ENCODE results near the gene ZNF672. TPM values are rescaled to one million over a fixed set of nuclear protein-coding genes. Genes with fewer than 3 reads are reported as not detected.
"Not testable (repeated sequence)": the region's sequence is repeated elsewhere in the genome, so short reads cannot be mapped to it uniquely, and the experiment has no call there.

ZNF672 gene
- total and polyA plus RNA-seq, 2 experiments from 2014 or later, result 10.5 to 13.8 TPM

DNA sequence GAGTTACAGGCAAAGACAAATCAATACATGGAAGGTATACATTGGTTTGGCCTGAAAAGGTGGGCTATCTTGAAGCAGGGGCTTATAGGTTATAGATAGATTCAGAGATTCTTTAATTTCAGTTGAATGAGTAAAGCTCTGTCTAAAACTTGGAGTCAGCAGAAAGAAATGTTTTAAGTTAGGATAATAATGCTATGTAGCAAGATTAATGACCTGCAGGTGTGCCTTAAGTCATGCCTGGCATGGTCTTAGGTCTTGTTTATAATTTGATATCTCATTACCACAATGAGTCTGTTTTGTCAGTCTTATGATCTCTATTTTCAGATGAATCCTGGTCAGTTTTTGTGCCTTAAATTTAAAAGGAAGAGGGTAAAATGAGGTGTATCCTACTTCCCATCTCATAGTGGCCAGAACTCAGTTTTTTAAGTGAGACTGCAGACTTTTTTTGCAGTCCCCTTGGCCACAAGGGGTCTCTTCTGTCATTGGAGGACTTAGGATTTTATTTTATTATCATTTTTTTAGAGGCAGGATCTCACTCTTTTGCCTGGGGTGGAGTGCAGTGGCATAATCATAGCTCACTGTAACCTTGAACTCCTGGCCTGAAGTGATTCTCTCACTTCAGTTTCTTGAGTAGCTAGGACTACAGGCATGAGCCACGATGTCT lies 46.7 kb downstream of the ZNF672 start:
- no peak overlapping the region for H3K27ac ChIP-seq
- WGBS, 2 experiments (ENCODE audit: low coverage in 1 of 2, low lambda C conversion rate in 2 of 2, missing lambda C conversion rate in 2 of 2), result 16 to 21% methylated on average over 1 of the region's 1 CpG
- no peaks in the 10 kb centered on the region for H3K36me3 ChIP-seq (ENCODE audit: low read depth)
- H3K79me2 ChIP-seq (ENCODE audit: insufficient read depth), result no peaks in the 10 kb centered on the region
- H3K27me3 ChIP-seq (replicated peaks; ENCODE audit: insufficient read depth), result 0 out of 2 replicates have a peak, but pooled peaks cover 4% of the 10 kb centered on the region
- H3K4me2 ChIP-seq (ENCODE audit: unreplicated experiment), result no peak overlapping the region
- DNase-seq, result no peak
- H3K4me1 ChIP-seq (ENCODE audit: insufficient read depth), result no peaks in the 10 kb centered on the region
- no peak overlapping the region for H3K4me3 ChIP-seq
- H3K9me2 ChIP-seq (ENCODE audit: insufficient read depth), result no peaks in the 10 kb centered on the region
- no peak for TF ChIP-seq EZH2 (IDR thresholded peaks at IDR 0.05; ENCODE audit: insufficient read depth, poor library complexity, severe bottlenecking)
- TF ChIP-seq EZH2phosphoT487 (IDR thresholded peaks at IDR 0.05; ENCODE audit: insufficient read depth, low read depth), result no peak
- H3K9me3 ChIP-seq (ENCODE audit: low read depth), result no peaks in the 10 kb centered on the region
- H3F3A ChIP-seq (ENCODE audit: insufficient read depth), result no peaks in the 10 kb centered on the region
- H3K9ac ChIP-seq, result no peak overlapping the region
- H2AFZ ChIP-seq, result no peak overlapping the region
- no peaks in the 10 kb centered on the region for H4K20me1 ChIP-seq (ENCODE audit: insufficient read depth)
- in situ Hi-C loops (cut with MboI), result no loop called here

DNA sequence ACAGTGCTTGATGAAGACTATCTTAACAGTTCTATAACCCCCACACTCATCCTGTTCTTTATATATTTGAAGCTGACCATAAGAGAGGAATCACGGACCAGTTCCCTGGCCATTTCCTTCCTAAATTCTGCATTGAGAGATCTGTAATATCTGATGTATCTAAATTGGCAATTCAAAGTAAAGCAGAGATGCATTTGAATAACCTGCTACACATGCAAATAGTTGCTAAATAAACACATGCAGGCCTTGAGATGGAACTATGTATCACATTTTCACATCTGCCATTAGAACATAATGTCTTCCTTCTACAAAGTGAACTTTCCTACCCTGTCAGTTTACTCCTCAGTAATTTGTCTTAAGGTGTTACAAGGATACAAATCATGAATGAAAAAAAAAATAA lies 47.6 kb downstream of the ZNF672 start:
- Histone ChIP-seq H3K36me3 (ENCODE audit: low read depth) (no peaks in the 10 kb centered on the region), H4K20me1 (ENCODE audit: insufficient read depth) (no peaks in the 10 kb centered on the region), H3K4me1 (ENCODE audit: insufficient read depth) (no peaks in the 10 kb centered on the region), H3K27ac (no peak overlapping the region), H3K4me2 (ENCODE audit: unreplicated experiment) (no peak overlapping the region), H3K9me2 (ENCODE audit: insufficient read depth) (no peaks in the 10 kb centered on the region), H3K9me3 (ENCODE audit: low read depth) (no peaks in the 10 kb centered on the region), H3K27me3 (replicated peaks; ENCODE audit: insufficient read depth) (0 out of 2 replicates have a peak, but pooled peaks cover 4% of the 10 kb centered on the region), H3F3A (ENCODE audit: insufficient read depth) (no peaks in the 10 kb centered on the region), H3K9ac (no peak overlapping the region), H3K4me3 (no peak overlapping the region), H3K79me2 (ENCODE audit: insufficient read depth) (no peaks in the 10 kb centered on the region), H2AFZ (no peak overlapping the region)
- TF ChIP-seq EZH2 (IDR thresholded peaks at IDR 0.05; ENCODE audit: insufficient read depth, poor library complexity, severe bottlenecking), result no peak
- TF ChIP-seq EZH2phosphoT487 (IDR thresholded peaks at IDR 0.05; ENCODE audit: insufficient read depth, low read depth), result no peak
- in situ Hi-C loops (cut with MboI), result no loop called here
- DNase-seq, result no peak
- 53 to 61% methylated on average over 1 of the region's 1 CpG for WGBS, 2 experiments (ENCODE audit: low coverage in 1 of 2, low lambda C conversion rate in 2 of 2, missing lambda C conversion rate in 2 of 2)

DNA sequence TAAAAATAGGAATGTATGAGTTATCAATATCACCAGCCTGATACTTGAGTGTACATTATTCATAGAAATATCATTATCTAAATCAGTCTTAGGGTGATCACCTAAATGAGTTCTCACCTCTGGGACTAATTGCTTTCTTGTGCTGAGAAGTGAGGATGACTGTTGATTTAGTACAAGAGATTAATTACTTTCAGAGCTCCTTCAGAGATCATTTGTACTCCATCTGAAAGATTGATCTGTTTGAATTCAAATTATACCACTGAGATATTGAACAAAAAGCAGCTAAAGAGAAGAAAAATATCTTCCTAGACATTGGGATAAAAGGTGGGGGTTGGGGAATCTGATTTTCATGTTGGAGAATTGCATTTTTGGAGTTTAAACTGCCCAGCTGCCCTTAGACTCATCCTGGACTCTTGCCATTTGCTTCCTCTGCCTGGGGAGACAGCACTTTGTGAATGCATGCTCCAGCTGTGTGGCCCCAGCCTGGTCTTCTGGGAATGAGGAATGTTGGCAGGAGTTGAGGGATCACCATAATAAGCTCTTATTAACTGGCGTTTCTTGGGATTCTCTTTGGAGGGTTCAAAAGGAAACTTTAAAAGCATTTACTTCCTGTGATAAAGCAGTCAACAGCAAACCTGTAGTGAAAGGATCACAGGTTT lies 48.3 kb downstream of the ZNF672 start:
- no peaks in the 10 kb centered on the region for H3F3A ChIP-seq (ENCODE audit: insufficient read depth)
- no peaks in the 10 kb centered on the region for H3K36me3 ChIP-seq (ENCODE audit: low read depth)
- no peak overlapping the region for H3K27ac ChIP-seq
- no peaks in the 10 kb centered on the region for H3K79me2 ChIP-seq (ENCODE audit: insufficient read depth)
- peak; percentile 14 for DNase-seq
- 11 to 18% methylated on average over 1 of the region's 1 CpG for WGBS, 2 experiments (ENCODE audit: low coverage in 1 of 2, low lambda C conversion rate in 2 of 2, missing lambda C conversion rate in 2 of 2)
- no peak overlapping the region for H3K4me3 ChIP-seq
- no peak overlapping the region for H3K4me2 ChIP-seq (ENCODE audit: unreplicated experiment)
- H3K27me3 ChIP-seq (replicated peaks; ENCODE audit: insufficient read depth), result 0 out of 2 replicates have a peak, but pooled peaks cover 4% of the 10 kb centered on the region
- no peak overlapping the region for H2AFZ ChIP-seq
- H3K4me1 ChIP-seq (ENCODE audit: insufficient read depth), result no peaks in the 10 kb centered on the region
- H3K9me3 ChIP-seq (ENCODE audit: low read depth), result no peaks in the 10 kb centered on the region
- H3K9me2 ChIP-seq (ENCODE audit: insufficient read depth), result no peaks in the 10 kb centered on the region
- H3K9ac ChIP-seq, result no peak overlapping the region
- H4K20me1 ChIP-seq (ENCODE audit: insufficient read depth), result no peaks in the 10 kb centered on the region
- in situ Hi-C loops (cut with MboI), result no loop called here
- no peak for TF ChIP-seq EZH2phosphoT487 (IDR thresholded peaks at IDR 0.05; ENCODE audit: insufficient read depth, low read depth)
- TF ChIP-seq EZH2 (IDR thresholded peaks at IDR 0.05; ENCODE audit: insufficient read depth, poor library complexity, severe bottlenecking), result no peak

- H3K36me3 ChIP-seq (ENCODE audit: low read depth), result not testable (repeated sequence)
Observed at GRCh38 chr1:248889914-248890243, 51.9 kb downstream of the ZNF672 start.

More at GRCh38 chr1:248889914-248890243, 51.9 kb downstream of the ZNF672 start:
- H3K27me3 ChIP-seq (replicated peaks; ENCODE audit: insufficient read depth); H3K4me1 ChIP-seq (ENCODE audit: insufficient read depth); H3K79me2 ChIP-seq (ENCODE audit: insufficient read depth); DNase-seq; H3K4me3 ChIP-seq; H3K27ac ChIP-seq; H3K9me2 ChIP-seq (ENCODE audit: insufficient read depth); H2AFZ ChIP-seq; H4K20me1 ChIP-seq (ENCODE audit: insufficient read depth); H3K4me2 ChIP-seq (ENCODE audit: unreplicated experiment); H3K9me3 ChIP-seq (ENCODE audit: low read depth); in situ Hi-C loops (cut with MboI); H3F3A ChIP-seq (ENCODE audit: insufficient read depth); H3K9ac ChIP-seq: not testable (repeated sequence)
- WGBS, 2 experiments (ENCODE audit: low coverage in 1 of 2, low lambda C conversion rate in 2 of 2, missing lambda C conversion rate in 2 of 2), result 61 to 64% methylated on average over 9 to 10 of the region's 10 CpGs

All from GM23248 (cell line).